NT2/D1 (cell line): ENCODE measurements around the gene OSBPL3.

ENCODE experiments used
- SUZ12 ChIP-seq: IDR thresholded peaks from 2 replicates; pipeline ENCODE4 v1.6.1; 2011; ENCODE audit not compliant: insufficient read length, insufficient read depth; ENCODE audit errors: extremely low read depth
- YY1 ChIP-seq: IDR thresholded peaks from 2 replicates; pipeline ENCODE4 v1.6.1; 2011; ENCODE audit not compliant: insufficient read length, insufficient read depth
- ZNF274 ChIP-seq: IDR thresholded peaks from 2 replicates; pipeline ENCODE4 v1.6.1; 2011; ENCODE audit warnings: mild to moderate bottlenecking, low read depth, low read length

- TF ChIP-seq SUZ12 (no peak), YY1 (no peak), ZNF274 (no peak)
Measured at GRCh38 chr7:24802300-24802699, 177.7 kb downstream of the OSBPL3 start.
